GM12801 (cell line): ENCODE measurements around the gene ATP6V1F.

ENCODE experiments used
- CTCF ChIP-seq: IDR thresholded peaks from one replicate; pipeline ENCODE4 v1.5.1; 2011; ENCODE audit warnings: control low read depth; ENCODE audit not compliant: insufficient read length; ENCODE audit errors: extremely low read depth

ATP6V1F gene

GRCh38 chr7:128867241-128867640, 4.6 kb downstream of the ATP6V1F start:
- no peak for TF ChIP-seq CTCF

- TF ChIP-seq CTCF = no peak
These were observed 5.4 kb downstream of the ATP6V1F start for GRCh38 chr7:128867842-128868623.

- TF ChIP-seq CTCF = no peak
These were observed 6.0 kb downstream of the ATP6V1F start for GRCh38 chr7:128868624-128869137.

GRCh38 chr7:128869138-128869943, 6.7 kb downstream of the ATP6V1F start:
- no peak for TF ChIP-seq CTCF

- no peak for TF ChIP-seq CTCF
These were observed 7.3 kb downstream of the ATP6V1F start for GRCh38 chr7:128869944-128870285.

GRCh38 chr7:128871050-128871449, 8.4 kb downstream of the ATP6V1F start:
- TF ChIP-seq CTCF = no peak

- no peak for TF ChIP-seq CTCF
These were observed 9.8 kb downstream of the ATP6V1F start for GRCh38 chr7:128872394-128872824.
